ENCODE results near the gene VPS13D.

- TF ChIP-seq EZH2 (IDR thresholded peaks at IDR 0.05; ENCODE audit: borderline replicate concordance, low read length): no peak
- TF ChIP-seq, protein P1, sequence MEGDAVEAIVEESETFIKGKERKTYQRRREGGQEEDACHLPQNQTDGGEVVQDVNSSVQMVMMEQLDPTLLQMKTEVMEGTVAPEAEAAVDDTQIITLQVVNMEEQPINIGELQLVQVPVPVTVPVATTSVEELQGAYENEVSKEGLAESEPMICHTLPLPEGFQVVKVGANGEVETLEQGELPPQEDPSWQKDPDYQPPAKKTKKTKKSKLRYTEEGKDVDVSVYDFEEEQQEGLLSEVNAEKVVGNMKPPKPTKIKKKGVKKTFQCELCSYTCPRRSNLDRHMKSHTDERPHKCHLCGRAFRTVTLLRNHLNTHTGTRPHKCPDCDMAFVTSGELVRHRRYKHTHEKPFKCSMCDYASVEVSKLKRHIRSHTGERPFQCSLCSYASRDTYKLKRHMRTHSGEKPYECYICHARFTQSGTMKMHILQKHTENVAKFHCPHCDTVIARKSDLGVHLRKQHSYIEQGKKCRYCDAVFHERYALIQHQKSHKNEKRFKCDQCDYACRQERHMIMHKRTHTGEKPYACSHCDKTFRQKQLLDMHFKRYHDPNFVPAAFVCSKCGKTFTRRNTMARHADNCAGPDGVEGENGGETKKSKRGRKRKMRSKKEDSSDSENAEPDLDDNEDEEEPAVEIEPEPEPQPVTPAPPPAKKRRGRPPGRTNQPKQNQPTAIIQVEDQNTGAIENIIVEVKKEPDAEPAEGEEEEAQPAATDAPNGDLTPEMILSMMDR (IDR thresholded peaks at IDR 0.05; ENCODE audit: low read length): no peak
Measured at GRCh38 chr1:12408662-12409061, 178.8 kb downstream of the VPS13D start.
